Purkinje cell (primary cell): ENCODE results near the gene NT5C1B. TPM values are rescaled to one million over a fixed set of nuclear protein-coding genes. Genes with fewer than 3 reads are reported as not detected.

Experiments used
- polyA plus RNA-seq: library from polyadenylated mRNA; unstranded; fragments of >200 nt; fragmentation: Nextera tagmentation; gene quantifications from 2 replicates; pipeline ENCODE4 v1.2.1, GENCODE V29; 2014

The NT5C1B gene
- not detected in 2 replicates for polyA plus RNA-seq

GRCh38 chr2:18589354-18589753 lies at the start of gene NT5C1B:
TSS of gene NT5C1B (minus strand) at chr2:18589569. CDS start at chr2:18589468, 101 bp downstream.

GRCh38 chr2:18560031-18560796 lies 29.2 kb downstream of the NT5C1B start, which contains the start of gene RDH14:
TSS of gene RDH14 (minus strand) at chr2:18560653. CDS start at chr2:18560572, 81 bp downstream.

Other genes starting within 250 kb of the NT5C1B start
- gene RDH14, start 28.9 kb downstream of the NT5C1B start, polyA plus RNA-seq = 62.3 and 84.1 TPM in 2 replicates